T-helper 1 cell treated with Interleukin-12 subunit alpha and Interleukin-12 subunit beta and Interleukin-4 antibody, amounts not matched to agents 30 μg/mL and 1 μg/mL, for 36 hours (primary cell): Measurements from ENCODE around the gene SEPHS1.
"Not testable (repeated sequence)": the region's sequence is repeated elsewhere in the genome, so short reads cannot be mapped to it uniquely, and the experiment has no call there.

Experiments
- H3K27ac Mint-ChIP-seq: one replicate; pipeline ENCODE4 v1.8.0; 2021; ENCODE audit warnings: mild to moderate bottlenecking, mixed read lengths
- H3K27me3 Mint-ChIP-seq: one replicate; pipeline ENCODE4 v1.8.0; 2021; ENCODE audit warnings: low read depth, mixed read lengths
- H3K36me3 Mint-ChIP-seq: one replicate; pipeline ENCODE4 v1.8.0; 2021; ENCODE audit warnings: low read depth, mixed read lengths
- H3K4me1 Mint-ChIP-seq: one replicate; pipeline ENCODE4 v1.8.0; 2021; ENCODE audit warnings: low read depth, mixed read lengths
- H3K4me3 Mint-ChIP-seq: one replicate; pipeline ENCODE4 v1.8.0; 2021; ENCODE audit warnings: mild to moderate bottlenecking, moderate library complexity, mixed read lengths
- H3K9me3 Mint-ChIP-seq: one replicate; pipeline ENCODE4 v1.8.0; 2021; ENCODE audit warnings: mixed read lengths

Gene SEPHS1

DNA sequence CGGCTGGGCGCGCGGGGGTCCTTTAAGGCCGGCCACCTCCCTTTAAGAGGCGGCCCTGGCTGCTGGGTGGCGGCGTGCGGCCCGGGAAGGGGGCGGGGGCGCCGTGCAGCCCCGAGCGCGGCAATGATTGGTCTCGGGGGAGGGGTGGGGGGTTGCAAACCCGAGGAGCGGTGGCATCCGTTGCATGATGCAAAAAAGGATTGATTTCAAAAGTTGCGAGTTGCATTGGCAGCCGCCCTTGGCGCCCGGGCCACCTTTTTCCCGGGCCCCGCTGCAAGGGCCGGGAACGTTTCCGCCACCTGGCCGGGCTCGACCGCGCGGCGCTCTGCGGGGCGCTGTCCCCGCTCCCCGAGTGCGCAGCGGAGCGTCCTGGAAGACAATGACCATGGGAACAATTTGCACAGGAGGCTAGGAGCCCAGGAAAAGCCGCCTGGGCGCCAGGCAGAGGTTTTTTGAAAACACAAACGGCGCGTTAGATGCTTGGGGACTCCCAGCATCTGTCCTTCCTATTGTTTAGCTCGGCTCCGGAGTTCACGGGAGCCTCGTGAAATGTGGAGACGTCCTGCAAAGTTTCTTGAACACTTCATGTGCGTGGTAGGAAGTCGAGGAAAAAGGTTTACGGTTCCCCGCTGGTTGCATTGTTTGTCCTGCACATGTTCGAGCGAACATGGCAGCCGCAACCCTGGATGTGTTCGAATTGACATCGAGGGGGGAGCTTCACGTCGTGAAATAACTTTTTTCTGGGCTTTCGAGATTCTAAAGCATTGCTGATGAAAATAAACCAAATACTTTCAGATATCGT lies at the start of gene SEPHS1:
Gene SEPHS1, minus strand, starts transcription at position 78 of the 802 bp plus-strand sequence. CDS start 3,343 bp downstream, outside the sequence.
- no peaks in the 10 kb centered on the region for H3K9me3 Mint-ChIP-seq
- H3K27ac Mint-ChIP-seq: peak within 1 kb of the TSS; percentile 89
- peaks cover 53% of the 10 kb centered on the region for H3K4me1 Mint-ChIP-seq
- peaks cover 13% of the 10 kb centered on the region for H3K27me3 Mint-ChIP-seq
- H3K4me3 Mint-ChIP-seq: peak within 1 kb of the TSS; percentile 91
- H3K36me3 Mint-ChIP-seq: peaks cover 7% of the 10 kb centered on the region

GRCh38 chr10:13397052-13397451 lies 49.0 kb upstream of the SEPHS1 start:
- Mint-ChIP-seq H3K4me1 (no peaks in the 10 kb centered on the region), H3K27ac (no peak overlapping the region), H3K27me3 (no peaks in the 10 kb centered on the region), H3K36me3 (no peaks in the 10 kb centered on the region), H3K9me3 (peaks cover 3% of the 10 kb centered on the region), H3K4me3 (no peak overlapping the region)

- peaks cover 3% of the 10 kb centered on the region for H3K9me3 Mint-ChIP-seq
- H3K36me3 Mint-ChIP-seq: no peaks in the 10 kb centered on the region
- no peaks in the 10 kb centered on the region for H3K27me3 Mint-ChIP-seq
- H3K27ac Mint-ChIP-seq: no peak overlapping the region
- H3K4me1 Mint-ChIP-seq: no peaks in the 10 kb centered on the region
- no peak overlapping the region for H3K4me3 Mint-ChIP-seq
These were observed 48.3 kb upstream of the SEPHS1 start for GRCh38 chr10:13396369-13396768.

DNA sequence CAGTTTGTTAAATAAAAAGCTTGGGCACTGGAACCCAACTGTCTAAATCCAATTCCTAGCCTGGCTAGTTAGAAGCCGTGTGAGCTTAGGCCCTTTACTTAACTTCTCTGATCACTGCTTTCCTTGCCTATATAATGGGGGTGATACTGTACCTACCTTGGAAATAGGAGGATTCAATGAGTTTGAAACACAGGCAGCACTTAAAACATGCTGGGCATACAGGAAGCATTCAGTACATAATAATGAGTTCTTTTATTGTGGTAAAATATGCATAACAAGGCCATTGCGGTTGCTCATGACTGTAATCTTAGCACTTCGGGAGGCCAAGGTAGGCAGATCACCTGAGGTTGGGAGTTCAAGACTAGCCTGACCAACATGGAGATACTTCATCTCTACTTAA lies 47.4 kb upstream of the SEPHS1 start:
- Mint-ChIP-seq H3K9me3 (peaks cover 3% of the 10 kb centered on the region), H3K4me3 (no peak overlapping the region), H3K36me3 (no peaks in the 10 kb centered on the region), H3K27me3 (no peaks in the 10 kb centered on the region), H3K4me1 (no peaks in the 10 kb centered on the region), H3K27ac (no peak overlapping the region)

DNA sequence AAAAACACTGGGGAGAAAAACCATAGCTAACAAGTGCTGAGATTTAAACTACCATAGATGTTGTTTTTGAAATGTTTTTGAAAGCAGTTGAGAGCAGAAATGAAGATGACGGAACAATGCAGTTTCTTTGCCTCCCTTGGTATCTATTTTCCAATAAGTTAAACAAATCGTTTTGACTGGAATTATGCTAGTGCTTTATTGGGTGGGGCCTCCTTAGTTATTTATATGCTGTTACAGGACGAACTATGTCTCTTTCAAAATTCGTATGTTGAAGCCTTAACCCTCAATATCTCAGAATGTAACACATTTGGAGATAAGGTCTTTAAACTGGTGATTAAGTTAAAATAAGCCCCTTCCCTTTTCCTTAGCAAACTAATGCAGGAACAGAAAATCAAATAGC lies 45.5 kb upstream of the SEPHS1 start:
- no peak overlapping the region for H3K27ac Mint-ChIP-seq
- H3K4me1 Mint-ChIP-seq: no peaks in the 10 kb centered on the region
- no peak overlapping the region for H3K4me3 Mint-ChIP-seq
- H3K27me3 Mint-ChIP-seq: no peaks in the 10 kb centered on the region
- no peaks in the 10 kb centered on the region for H3K9me3 Mint-ChIP-seq
- no peaks in the 10 kb centered on the region for H3K36me3 Mint-ChIP-seq

GRCh38 chr10:13392701-13393100 lies 44.6 kb upstream of the SEPHS1 start:
- Mint-ChIP-seq H3K4me3 (no peak overlapping the region), H3K36me3 (no peaks in the 10 kb centered on the region), H3K4me1 (no peaks in the 10 kb centered on the region), H3K9me3 (no peaks in the 10 kb centered on the region), H3K27ac (no peak overlapping the region), H3K27me3 (peaks cover 4% of the 10 kb centered on the region)

DNA sequence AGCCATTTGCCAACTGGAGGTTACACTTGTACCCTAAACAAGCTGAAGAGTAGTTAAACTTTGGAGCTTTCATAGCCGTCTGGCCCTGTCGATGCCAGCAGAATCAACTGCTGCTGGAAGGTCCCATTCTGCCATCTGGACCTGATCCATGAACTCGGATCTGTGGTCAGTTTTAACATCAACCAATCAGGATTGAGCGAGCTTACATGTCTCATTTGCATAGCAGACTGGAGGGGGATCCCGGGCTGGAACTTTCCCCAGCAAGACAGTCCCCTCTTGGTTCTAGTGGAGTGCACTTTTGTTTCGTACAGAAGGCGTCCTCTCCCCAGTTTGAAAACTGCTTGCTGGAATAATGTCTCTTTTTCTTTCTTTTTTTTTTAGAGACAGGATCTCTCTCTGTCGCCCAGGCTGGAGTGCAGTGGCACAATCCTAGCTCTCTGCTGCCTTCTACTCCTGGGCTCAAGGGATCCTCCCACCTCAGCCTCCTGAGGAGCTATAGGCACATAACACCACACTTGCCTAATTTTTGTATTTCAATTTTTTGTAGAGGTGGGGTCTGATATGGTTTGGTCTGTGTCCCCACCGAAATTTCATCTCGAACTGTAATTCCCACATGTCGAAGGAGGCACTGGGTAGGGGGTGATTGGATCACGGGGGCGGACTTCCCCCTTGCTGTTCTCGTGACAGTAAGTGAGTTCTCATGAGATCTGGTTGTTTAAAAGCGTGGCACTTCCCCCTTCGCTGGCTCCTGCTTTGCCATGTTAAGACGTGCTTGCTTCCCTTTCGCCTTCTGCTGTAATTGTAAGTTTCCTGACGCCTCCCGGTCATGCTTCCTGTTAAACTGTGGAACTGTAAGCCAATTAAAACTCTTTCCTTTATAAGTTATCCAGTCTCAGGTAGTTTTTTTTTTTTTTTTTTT lies 42.8 kb upstream of the SEPHS1 start:
- H3K36me3 Mint-ChIP-seq: no peaks in the 10 kb centered on the region
- no peak overlapping the region for H3K4me3 Mint-ChIP-seq
- no peak overlapping the region for H3K27ac Mint-ChIP-seq
- peaks cover 10% of the 10 kb centered on the region for H3K27me3 Mint-ChIP-seq
- no peaks in the 10 kb centered on the region for H3K9me3 Mint-ChIP-seq
- H3K4me1 Mint-ChIP-seq: no peaks in the 10 kb centered on the region

DNA sequence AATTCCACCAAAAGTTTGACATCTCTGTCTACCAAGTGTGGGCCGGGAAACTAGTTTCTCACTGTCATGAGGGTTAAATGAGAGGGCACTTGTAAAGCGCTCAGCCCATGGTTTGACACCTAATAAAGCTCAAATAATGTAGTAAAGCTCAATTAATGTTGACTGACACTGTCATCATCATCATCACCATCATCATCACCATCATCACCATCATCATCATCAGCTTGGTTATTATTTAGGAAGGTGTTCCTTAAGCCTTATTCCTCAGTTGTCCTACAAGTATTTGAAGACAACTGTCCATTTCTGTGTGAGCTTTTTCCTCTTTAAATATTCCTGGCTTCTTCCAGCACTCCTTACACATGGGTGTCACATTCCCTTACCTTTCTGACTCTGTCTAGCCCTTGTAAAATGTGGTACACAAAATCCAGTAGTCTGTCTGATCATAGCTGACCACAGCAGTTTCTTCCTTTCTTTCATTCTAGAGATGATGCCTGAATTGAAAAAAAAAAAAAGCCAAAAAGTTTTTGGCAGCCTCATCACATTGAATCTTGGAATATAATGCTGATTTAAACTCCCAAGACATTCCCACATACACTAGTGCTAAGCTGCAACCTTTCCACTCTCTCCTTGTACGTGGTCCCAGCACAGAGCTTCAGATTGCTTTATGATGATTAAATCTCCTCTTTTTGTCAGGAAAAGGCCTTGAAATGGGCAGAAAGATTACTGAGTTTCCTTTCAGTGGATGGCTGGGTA lies 40.6 kb upstream of the SEPHS1 start:
- Mint-ChIP-seq H3K27me3 (peaks cover 15% of the 10 kb centered on the region), H3K9me3 (no peaks in the 10 kb centered on the region), H3K36me3 (no peaks in the 10 kb centered on the region), H3K4me3 (no peak overlapping the region), H3K4me1 (no peaks in the 10 kb centered on the region), H3K27ac (no peak overlapping the region)

DNA sequence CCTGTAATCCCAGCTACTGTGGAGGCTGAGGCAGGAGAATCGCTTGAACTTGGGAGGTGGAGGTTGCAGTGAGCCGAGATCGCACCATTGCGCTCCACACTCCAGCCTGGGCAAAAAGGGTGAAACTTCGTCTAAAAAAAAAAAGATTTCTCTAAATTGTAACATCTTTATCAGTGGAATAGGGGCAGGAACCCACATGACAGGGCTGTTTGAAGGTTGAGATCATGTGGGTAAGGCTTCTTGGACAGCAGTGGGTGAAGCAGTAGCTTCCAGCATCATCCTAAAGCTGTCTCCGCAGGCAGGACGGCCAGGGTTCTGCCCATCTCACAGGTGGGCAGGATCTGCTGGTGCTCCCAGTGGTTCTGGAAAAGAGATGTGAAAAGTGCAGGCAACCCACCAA lies 37.9 kb upstream of the SEPHS1 start:
- Mint-ChIP-seq H3K4me1 (peaks cover 6% of the 10 kb centered on the region), H3K27ac (no peak overlapping the region), H3K9me3 (no peaks in the 10 kb centered on the region), H3K4me3 (no peak overlapping the region), H3K27me3 (peaks cover 37% of the 10 kb centered on the region), H3K36me3 (no peaks in the 10 kb centered on the region)

DNA sequence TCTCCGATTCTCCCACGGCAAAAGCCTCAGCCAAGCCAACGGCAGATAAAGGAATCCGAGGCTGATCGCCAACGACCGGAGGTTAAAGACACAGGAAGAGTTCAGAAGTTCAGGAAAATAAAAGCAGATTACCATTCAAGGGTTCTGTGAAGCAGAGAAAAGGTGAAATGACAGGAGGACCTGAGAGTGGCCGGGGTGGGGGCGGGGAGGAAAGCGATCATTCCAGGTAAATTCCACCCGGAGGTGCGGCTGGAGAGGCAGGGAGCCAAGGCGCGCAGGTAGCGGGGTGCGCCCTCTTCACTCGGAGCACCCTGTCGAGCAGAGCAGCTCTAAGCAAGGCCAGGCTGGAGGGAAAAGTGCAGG lies 35.3 kb upstream of the SEPHS1 start:
- Mint-ChIP-seq H3K27me3 (peaks cover 41% of the 10 kb centered on the region), H3K27ac (no peak overlapping the region), H3K4me3 (no peak overlapping the region), H3K9me3 (no peaks in the 10 kb centered on the region), H3K4me1 (peaks cover 6% of the 10 kb centered on the region), H3K36me3 (no peaks in the 10 kb centered on the region)

DNA sequence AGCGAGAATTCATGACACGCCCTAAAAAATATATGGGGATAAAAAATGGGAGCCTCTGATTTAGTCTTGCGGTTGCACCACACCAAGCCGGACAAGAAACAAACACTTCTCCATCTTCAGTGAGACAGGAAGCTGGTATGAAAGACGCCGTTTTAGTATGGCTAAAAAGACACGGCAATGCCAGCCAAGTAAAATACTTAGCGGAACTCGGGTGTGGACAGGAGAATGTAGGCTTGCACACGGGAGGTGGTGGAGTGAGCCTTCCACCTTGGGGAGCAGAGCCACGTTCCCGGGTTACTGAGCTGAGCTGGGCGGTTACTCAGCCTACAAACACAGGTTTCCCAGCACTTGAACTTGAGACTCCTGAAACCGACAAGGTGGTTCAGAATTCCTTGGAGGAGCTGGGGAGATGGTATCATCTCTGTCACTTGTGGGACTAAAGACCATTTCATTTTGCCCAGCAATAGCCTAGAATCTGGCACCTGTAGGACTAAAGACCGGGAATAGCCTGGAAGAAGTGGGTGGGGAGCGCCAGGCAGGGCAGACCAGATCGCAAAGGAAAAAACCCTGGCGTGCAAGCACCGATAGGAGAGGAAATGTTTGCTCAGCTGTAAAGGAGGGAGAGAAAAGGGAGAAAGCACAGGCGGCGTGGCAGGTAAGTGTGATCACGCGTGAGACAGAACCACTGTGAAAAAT lies 34.8 kb upstream of the SEPHS1 start:
- no peaks in the 10 kb centered on the region for H3K36me3 Mint-ChIP-seq
- peaks cover 6% of the 10 kb centered on the region for H3K4me1 Mint-ChIP-seq
- H3K9me3 Mint-ChIP-seq: no peaks in the 10 kb centered on the region
- no peak overlapping the region for H3K27ac Mint-ChIP-seq
- no peak overlapping the region for H3K4me3 Mint-ChIP-seq
- H3K27me3 Mint-ChIP-seq: peaks cover 38% of the 10 kb centered on the region

DNA sequence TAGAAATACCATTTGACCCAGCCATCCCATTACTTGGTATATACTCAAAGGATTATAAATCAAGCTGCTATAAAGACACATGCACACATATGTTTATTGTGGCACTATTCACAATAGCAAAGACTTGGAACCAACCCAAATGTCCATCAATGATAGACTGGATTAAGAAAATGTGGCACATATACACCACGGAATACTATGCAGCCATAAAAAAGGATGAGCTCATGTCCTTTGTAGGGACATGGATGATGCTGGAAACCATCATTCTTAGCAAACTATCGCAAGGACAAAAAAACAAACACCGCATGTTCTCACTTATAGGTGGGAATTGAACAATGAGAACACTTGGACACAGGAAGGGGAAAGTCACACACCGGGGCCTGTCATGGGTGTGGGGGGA lies 31.0 kb upstream of the SEPHS1 start:
- peaks cover 26% of the 10 kb centered on the region for H3K27me3 Mint-ChIP-seq
- H3K36me3 Mint-ChIP-seq, H3K27ac Mint-ChIP-seq, H3K9me3 Mint-ChIP-seq, H3K4me1 Mint-ChIP-seq, H3K4me3 Mint-ChIP-seq: not testable (repeated sequence)

DNA sequence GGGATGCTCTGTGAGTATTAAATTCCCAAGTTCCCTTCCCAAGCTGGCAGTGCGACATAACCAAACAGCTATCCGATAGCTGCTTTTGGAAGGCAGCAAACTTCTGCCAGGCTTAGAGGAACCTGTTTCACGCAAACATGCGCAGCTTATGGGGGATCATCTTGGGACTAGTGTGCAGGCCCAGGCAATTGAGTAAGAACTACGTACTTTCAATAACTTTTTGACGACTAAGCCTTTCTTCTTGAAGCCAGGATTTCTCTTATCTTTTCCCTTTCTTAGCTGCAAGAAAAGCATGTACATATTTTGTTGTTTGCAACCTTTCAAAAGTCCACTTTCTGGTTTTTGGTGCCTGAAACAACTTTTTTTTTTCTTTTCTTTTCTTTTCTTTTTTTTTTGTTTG lies 28.7 kb upstream of the SEPHS1 start:
- no peaks in the 10 kb centered on the region for H3K9me3 Mint-ChIP-seq
- peaks cover 10% of the 10 kb centered on the region for H3K27me3 Mint-ChIP-seq
- H3K36me3 Mint-ChIP-seq: no peaks in the 10 kb centered on the region
- no peak overlapping the region for H3K4me3 Mint-ChIP-seq
- H3K27ac Mint-ChIP-seq: no peak overlapping the region
- H3K4me1 Mint-ChIP-seq: no peaks in the 10 kb centered on the region

- Mint-ChIP-seq H3K9me3 (no peaks in the 10 kb centered on the region), H3K36me3 (no peaks in the 10 kb centered on the region), H3K4me3 (no peak overlapping the region), H3K27me3 (peaks cover 6% of the 10 kb centered on the region), H3K4me1 (no peaks in the 10 kb centered on the region), H3K27ac (no peak overlapping the region)
These were observed 28.2 kb upstream of the SEPHS1 start for GRCh38 chr10:13376297-13376696.
